K562 (cell line): ENCODE measurements around the gene FZD8. TPM values are rescaled to one million over a fixed set of nuclear protein-coding genes. Genes with fewer than 3 reads are reported as not detected.
A peak's percentile ranks its signal among the peaks of the same experiment; 100 is the strongest.

Experiments used
- CC2D1A ChIP-seq: fragments of 450-650 bp; IDR thresholded peaks from 2 replicates; pipeline ENCODE4 v1.6.1; 2017; ENCODE audit warnings: mild to moderate bottlenecking
- CREM ChIP-seq: IDR thresholded peaks from 2 replicates; pipeline ENCODE4 v1.6.1; 2014; ENCODE audit warnings: antibody characterized with exemption, low read depth
- FIP1L1 ChIP-seq: fragments of 200-400 bp; formaldehyde crosslinking; IDR thresholded peaks from 2 replicates; pipeline ENCODE4 v1.6.1; 2018; ENCODE audit warnings: mild to moderate bottlenecking, low read depth, low read length; ENCODE audit not compliant: poor library complexity, severe bottlenecking
- HMG20A ChIP-seq: fragments of 450-650 bp; formaldehyde crosslinking; conservative IDR thresholded peaks from 2 replicates; pipeline ENCODE4 v1.4.0; 2020; ENCODE audit warnings: mild to moderate bottlenecking, mixed read lengths
- SMAD3 ChIP-seq: fragments of 450-650 bp; formaldehyde crosslinking; conservative IDR thresholded peaks from 2 replicates; pipeline ENCODE4 v1.4.0; 2020; ENCODE audit warnings: mild to moderate bottlenecking
- SPI1 ChIP-seq: IDR thresholded peaks from 2 replicates; pipeline ENCODE4 v1.6.1; 2011; ENCODE audit warnings: low read depth, low read length, control low read depth, borderline replicate concordance
- U2AF1 ChIP-seq: fragments of 200-400 bp; formaldehyde crosslinking; optimal IDR thresholded peaks from 2 replicates; pipeline ENCODE3; 2017; ENCODE audit warnings: mild to moderate bottlenecking, low read depth, low read length, moderate library complexity
- ZNF146 ChIP-seq: IDR thresholded peaks from one replicate; pipeline ENCODE4 v1.6.1; 2018; ENCODE audit warnings: missing compliant biosample characterization; ENCODE audit not compliant: unreplicated experiment
- polyA plus RNA-seq, 8 experiments: library from polyadenylated mRNA; depleted of rRNA in 4 of 8; stranded (reverse) in 5 of 8; unstranded in 3 of 8; fragments of >200 nt; fragmentation: Nextera tagmentation in 2 of 8; fragmentation: Illumina TruSeq in 1 of 8; extraction: Ambion mirVana in 2 of 8; extraction: Trizol in 1 of 8; gene quantifications; 2 replicates each; pipeline versions ENCODE4 v1.2.1 to v1.2.3, GENCODE V29; 2011 to 2014; ENCODE audit warnings: inconsistent platforms in 1 of 8, missing spikeins in 1 of 8
- total RNA-seq, 7 experiments: library from RNA; depleted of rRNA in 6 of 7; stranded (reverse); fragments of >200 nt in 6 of 7; fragmentation: Illumina TruSeq in 2 of 7; extraction: Trizol in 2 of 7; gene quantifications; 2 replicates each; pipeline versions ENCODE4 v1.2.1 to v1.2.3, GENCODE V29; 2011 to 2021; ENCODE audit warnings: low replicate concordance in 1 of 7
- TF ChIP-seq, protein P1 (sequence below): fragments of 450-650 bp; IDR thresholded peaks from 2 replicates; pipeline ENCODE4 v1.6.1; 2016; ENCODE audit warnings: low read depth
- TF ChIP-seq, protein P2 (sequence below), 2 experiments: IDR thresholded peaks; 2 replicates each; pipeline ENCODE4 v1.6.1; 2011; ENCODE audit warnings: borderline replicate concordance in 1 of 2, control low read depth in 1 of 2, low read depth in 1 of 2, low read length in 1 of 2, mild to moderate bottlenecking in 1 of 2, mixed read lengths in 1 of 2, moderate library complexity in 1 of 2; ENCODE audit not compliant: insufficient read depth in 1 of 2, insufficient read length in 1 of 2, poor library complexity in 1 of 2, severe bottlenecking in 1 of 2; ENCODE audit errors: extremely low read depth in 1 of 2

Gene FZD8
- total and polyA plus RNA-seq, 9 of the 15 experiments (the other 6 are each of a cell fraction or from before 2014, with no cell fraction given), result 0.03 to 1.2 (median 0.16) TPM; not detected in 1

DNA sequence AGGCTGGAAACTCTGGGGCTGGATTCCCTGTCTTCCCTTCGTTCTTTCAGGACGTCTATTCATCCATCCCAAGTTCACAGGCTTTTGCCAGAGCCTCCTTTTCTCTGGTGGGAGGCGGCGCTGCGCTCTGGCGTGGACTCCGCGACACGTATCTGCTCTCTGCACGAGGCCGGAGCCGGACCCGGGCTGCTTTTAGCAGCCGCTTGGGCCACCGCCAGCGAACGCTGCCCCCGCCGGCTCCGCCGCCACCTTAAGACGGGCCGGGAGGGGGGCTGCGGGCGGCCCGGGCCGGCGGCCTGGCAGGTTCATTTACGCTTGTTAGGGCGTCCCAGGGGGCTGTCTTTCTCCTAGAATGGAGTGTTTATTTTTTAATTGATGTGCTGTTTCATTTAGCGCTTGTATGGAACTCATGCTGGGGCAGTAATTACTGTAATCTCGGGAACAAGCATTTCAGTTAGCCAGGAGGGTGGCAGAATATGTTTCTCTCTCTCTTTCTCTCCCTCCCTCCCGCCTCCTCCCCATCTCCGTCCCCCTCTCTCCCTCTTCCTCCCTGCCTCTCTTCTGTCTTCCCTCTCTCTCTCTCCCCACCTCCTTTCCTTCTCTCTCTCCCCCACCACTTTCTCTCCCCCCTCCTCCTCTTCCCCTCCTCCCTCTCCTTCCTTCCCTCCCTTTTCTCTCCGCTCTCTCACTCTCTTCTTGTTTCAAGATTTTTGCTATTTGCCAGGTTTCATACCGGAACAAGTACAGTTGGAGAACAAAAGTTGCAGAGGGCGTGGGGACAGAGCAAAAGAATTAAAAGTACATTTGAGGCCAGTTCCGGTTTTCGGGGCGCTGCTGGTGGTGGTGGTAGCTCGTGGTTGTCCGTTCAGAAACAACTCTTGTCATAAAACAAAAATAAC is 1.3 kb upstream of the FZD8 start (continued):
- TF ChIP-seq, protein P1, sequence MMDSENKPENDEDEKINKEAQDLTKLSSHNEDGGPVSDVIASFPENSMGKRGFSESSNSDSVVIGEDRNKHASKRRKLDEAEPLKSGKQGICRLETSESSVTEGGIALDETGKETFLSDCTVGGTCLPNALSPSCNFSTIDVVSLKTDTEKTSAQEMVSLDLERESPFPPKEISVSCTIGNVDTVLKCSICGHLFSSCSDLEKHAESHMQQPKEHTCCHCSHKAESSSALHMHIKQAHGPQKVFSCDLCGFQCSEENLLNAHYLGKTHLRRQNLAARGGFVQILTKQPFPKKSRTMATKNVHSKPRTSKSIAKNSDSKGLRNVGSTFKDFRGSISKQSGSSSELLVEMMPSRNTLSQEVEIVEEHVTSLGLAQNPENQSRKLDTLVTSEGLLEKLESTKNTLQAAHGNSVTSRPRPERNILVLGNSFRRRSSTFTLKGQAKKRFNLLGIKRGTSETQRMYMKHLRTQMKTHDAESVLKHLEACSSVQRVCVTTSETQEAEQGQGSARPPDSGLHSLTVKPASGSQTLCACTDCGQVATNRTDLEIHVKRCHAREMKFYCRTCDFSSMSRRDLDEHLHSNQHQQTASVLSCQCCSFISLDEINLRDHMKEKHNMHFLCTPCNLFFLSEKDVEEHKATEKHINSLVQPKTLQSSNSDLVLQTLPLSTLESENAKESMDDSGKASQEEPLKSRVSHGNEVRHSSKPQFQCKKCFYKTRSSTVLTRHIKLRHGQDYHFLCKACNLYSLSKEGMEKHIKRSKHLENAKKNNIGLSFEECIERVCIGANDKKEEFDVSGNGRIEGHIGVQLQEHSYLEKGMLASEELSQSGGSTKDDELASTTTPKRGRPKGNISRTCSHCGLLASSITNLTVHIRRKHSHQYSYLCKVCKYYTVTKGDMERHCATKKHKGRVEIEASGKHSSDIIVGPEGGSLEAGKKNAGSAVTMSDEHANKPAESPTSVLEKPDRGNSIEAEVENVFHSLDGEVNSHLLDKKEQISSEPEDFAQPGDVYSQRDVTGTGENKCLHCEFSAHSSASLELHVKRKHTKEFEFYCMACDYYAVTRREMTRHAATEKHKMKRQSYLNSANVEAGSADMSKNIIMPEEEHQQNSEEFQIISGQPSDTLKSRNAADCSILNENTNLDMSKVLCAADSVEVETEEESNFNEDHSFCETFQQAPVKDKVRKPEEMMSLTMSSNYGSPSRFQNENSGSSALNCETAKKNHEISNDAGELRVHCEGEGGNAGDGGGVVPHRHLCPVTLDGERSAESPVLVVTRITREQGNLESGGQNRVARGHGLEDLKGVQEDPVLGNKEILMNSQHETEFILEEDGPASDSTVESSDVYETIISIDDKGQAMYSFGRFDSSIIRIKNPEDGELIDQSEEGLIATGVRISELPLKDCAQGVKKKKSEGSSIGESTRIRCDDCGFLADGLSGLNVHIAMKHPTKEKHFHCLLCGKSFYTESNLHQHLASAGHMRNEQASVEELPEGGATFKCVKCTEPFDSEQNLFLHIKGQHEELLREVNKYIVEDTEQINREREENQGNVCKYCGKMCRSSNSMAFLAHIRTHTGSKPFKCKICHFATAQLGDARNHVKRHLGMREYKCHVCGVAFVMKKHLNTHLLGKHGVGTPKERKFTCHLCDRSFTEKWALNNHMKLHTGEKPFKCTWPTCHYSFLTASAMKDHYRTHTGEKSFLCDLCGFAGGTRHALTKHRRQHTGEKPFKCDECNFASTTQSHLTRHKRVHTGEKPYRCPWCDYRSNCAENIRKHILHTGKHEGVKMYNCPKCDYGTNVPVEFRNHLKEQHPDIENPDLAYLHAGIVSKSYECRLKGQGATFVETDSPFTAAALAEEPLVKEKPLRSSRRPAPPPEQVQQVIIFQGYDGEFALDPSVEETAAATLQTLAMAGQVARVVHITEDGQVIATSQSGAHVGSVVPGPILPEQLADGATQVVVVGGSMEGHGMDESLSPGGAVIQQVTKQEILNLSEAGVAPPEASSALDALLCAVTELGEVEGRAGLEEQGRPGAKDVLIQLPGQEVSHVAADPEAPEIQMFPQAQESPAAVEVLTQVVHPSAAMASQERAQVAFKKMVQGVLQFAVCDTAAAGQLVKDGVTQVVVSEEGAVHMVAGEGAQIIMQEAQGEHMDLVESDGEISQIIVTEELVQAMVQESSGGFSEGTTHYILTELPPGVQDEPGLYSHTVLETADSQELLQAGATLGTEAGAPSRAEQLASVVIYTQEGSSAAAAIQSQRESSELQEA, result no peak
- TF ChIP-seq FIP1L1, result peak; percentile 11
- peak; percentile 61 for TF ChIP-seq CREM
- TF ChIP-seq SPI1, result peak; percentile 49
- TF ChIP-seq U2AF1, result no peak
- no peak for TF ChIP-seq CC2D1A
- TF ChIP-seq, protein P2, sequence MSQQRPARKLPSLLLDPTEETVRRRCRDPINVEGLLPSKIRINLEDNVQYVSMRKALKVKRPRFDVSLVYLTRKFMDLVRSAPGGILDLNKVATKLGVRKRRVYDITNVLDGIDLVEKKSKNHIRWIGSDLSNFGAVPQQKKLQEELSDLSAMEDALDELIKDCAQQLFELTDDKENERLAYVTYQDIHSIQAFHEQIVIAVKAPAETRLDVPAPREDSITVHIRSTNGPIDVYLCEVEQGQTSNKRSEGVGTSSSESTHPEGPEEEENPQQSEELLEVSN (IDR thresholded peaks at IDR 0.05; ENCODE audit: borderline replicate concordance in 1 of 2, extremely low read depth in 1 of 2, insufficient read depth in 1 of 2, insufficient read length in 1 of 2, low read depth in 1 of 2, low read length in 1 of 2, poor library complexity in 1 of 2, severe bottlenecking in 1 of 2), result peak in 1 of 2 experiments; percentile 79
- TF ChIP-seq SMAD3 (CRISPR knock-in tag), result no peak
- no peak for TF ChIP-seq HMG20A (CRISPR knock-in tag)
- no peak for TF ChIP-seq ZNF146 (CRISPR knock-in tag)
